Measurements from ENCODE around the gene OR6C4.
"Not testable (repeated sequence)": the region's sequence is repeated elsewhere in the genome, so short reads cannot be mapped to it uniquely, and the experiment has no call there.

Gene OR6C4

DNA sequence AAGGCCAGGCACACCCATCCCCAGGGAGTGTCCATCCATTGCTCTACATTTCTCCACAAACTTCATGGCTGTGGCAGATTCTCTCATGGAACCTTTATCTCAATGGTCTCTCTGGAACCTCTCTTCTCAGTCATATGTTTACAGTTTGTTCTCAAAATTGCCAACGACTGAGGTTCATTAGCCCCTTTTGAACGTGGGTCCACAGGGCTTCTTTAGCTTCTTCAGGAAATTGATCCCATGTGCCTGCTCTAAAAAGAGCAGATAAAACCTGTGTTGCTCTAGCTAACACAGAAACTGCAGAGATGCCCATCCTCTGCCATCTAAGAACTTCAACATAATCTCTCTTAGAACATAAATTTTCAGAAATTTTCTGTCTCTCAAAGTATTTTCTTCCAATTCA is at the start of gene OR6C4:
Gene OR6C4 (plus strand): TSS at position 301 of the 400 bp plus-strand sequence. CDS start 1,625 bp downstream, outside the sequence.
- no peak for DNase-seq

DNA sequence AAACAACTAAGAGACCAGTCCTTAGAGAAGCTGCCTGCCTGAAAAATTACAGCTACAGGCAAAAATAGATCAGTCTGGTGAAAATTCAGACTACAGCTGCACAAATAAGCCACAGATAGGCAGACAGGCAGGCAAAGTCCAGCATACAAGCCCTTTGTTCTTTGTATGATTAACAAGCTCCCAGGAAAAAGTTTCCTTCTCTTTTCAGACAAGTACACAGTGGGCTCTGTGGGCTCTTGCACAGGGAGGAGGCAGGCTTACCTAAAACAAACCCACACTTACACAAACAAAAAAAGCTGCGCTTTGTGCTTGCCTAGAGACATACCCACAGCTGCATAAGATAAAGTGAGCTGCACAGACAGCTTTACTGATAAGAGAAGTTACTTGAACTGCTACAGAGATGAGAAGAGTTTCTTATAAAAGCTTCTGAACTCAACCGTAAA is 49.6 kb upstream of the OR6C4 start:
- no peak for DNase-seq

DNA sequence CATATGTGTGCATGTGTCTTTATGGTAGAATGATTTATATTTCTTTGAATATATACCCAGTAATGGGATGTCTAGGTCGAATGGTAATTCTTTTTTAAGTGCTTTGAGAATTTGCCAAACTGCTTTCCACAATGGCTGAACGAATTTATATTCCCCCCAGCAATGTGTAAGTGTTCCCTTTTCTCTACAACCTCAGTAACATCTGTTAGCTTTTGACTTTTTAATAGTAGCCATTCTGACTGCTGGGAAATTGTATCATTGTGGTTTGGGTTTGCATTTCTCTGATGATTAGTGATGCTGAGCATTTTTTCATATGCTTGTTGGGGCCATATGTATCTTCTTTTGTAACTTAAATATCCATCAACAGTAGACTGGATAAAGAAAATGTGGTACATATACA is 47.8 kb upstream of the OR6C4 start:
- no peak for DNase-seq

DNA sequence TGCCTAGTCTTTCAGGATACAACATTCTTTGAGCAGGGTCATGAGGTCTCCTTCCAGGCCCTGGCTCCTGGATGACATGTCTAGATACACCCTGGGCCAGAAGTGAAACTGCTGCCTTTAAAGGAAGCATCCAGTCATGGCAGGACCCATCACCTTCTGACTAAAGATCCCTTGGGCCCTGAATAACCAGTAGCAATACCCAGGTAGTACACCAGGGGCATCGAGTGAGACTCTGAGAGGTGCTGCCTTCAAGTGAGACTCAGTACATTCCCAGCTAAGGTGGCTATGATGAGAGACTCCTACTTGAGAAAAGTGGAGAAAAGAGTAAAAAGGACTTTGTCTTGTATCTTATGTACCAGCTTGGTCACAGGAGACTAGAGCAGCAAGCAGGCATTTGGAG is 33.7 kb upstream of the OR6C4 start:
- DNase-seq = no peak

DNA sequence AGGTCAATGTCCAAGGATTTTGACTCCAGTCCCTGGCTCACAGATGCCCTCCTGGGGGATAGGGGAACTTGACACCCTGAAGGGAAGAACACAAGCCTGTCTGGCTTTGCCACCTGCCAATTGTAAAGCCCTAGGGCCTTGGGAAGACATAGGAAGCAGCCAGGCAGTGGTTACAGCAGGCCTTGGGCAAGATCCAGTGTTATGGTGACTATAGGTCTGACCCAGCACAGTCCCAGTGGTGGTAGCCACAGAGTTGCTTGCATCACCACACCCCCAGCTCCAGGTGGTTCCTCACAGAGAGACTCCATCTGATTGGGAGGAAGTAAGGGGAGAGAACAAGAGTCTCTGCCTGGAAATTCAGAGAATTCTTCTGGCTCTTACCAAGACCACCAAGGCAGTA is 33.0 kb upstream of the OR6C4 start:
- DNase-seq = no peak

DNA sequence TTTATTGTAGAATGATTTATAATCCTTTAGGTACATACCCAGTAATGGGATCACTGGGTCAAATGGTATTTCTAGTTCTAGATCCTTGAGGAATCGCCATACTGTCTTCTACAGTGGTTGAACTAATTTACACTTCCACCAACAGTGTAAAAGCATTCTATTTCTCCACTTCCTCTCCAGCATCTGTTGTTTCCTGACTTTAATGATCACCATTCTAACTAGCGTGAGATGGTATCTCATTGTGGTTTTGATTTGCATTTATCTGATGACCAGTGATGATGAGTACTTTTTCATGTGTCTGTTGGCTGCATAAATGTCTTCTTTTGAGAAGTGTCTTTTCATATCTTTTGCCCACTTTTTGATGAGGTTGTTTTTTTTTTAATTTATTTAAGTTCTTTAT is 1.2 kb upstream of the OR6C4 start:
- not testable (repeated sequence) for DNase-seq

DNA sequence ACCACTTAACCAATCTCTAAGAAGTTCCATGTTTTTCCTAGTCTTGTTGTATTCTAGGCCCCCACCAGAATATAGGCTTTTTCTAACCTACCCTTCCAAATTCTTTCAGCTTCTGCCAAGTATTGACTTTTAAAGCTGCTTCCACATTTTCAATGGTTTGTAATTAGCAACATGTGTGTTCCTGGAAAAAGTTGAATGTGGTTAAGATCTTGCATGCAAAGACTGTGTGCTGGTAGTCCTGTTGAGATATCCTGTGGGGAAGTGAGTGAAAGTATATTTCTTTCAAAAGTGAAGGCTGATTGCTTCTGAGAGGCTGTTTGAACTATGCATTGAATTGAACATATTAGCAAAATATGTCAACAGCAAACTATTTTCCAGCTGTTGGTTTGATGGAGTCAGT is 646 bp upstream of the OR6C4 start:
- DNase-seq = no peak

DNA sequence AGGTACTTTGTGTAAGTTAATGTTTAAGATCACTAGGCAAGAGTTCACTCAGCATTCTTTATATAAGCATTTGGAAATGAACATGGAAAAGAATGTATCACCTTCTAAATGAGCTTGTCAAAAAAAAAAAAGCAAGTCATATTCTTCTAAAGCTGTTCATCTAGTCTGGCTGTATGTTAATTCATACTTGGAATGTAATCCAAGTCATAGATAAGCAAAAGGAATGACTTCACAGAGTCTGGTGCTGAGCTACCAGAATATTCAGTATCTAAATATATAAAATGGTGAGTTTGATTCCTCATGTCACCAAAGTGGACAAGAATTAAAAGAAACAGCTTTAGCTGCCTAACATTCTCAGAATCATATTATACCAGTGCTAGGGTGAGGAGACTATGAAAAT is 4.9 kb downstream of the OR6C4 start:
- DNase-seq = no peak

DNA sequence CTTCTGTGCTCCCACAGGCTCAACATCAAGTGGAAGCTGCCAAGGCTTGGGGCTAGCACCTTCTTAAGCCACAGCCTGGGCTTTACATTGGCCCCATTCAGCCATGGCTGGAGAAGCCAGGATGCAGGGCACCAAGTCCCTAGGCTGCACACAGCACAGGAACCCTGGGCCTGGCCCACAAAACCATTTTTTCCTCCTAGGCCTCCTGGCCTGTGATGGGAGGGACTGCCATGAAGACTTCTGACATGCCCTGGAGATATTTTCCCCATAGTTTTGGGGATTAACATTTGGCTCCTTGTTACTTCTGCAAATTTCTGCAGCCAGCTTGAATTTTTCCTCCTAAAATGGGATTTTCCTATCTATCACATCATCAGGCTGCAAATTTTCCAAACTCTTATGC is 20.7 kb downstream of the OR6C4 start:
- not testable (repeated sequence) for DNase-seq

DNA sequence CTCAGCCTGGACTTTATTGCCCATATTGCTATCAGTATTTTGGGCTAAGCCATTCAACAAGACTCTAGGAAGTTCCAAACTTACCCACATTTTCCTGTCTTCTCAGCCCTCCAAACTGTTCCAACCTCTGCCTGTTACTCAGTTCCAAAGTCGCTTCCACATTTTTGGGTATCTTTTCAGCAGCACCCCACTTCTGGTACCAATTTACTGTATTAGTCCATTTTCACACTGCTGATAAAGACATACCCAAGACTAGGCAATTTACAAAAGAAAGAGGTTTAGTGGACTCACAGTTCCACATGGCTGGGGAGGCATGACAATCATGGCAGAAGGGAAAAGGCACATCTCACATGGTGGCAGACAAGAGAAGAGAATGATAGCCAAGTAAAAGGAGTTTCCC is 21.3 kb downstream of the OR6C4 start:
- not testable (repeated sequence) for DNase-seq

DNA sequence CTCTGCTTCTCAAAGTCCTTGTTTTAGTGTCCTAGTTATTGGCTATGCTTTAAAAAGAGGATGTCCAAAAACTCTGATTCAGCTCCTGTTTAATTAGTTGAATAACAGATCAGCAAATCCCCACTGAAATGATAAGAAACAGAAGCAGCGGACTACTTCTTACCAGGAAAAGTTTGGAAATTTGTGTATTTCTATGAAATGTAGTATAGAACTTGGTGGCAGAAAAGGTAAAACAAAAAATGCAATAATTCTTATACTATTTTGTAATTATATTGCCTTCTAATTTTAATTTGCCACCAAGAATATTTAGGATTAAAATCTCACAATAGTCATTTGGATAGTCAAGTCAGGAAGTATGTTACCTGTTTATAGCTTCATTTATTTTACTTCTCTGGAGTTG is 22.8 kb downstream of the OR6C4 start, which contains the start of gene OR2AP1:
Gene OR2AP1 (plus strand): TSS at position 301 of the 400 bp plus-strand sequence. CDS start 1,947 bp downstream, outside the sequence.
- DNase-seq = no peak

DNA sequence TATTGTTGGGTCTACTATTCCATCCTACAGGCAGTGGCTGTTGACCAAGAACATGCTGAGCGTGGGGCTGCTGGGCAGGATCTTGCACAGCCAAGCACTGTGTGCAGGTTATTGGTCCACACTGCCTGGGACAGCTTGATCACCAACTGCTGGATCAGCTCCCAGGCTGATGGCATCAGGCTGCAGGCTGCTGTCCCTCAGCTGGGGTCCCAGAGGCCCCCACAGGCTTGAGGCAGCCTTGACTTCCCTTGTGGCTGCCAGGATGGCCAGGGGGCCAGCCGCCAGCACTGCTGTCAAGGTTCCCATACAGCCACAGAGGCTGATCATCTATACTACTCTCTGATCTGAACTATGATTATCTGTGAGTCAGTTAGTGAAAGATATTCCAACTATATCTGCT is 32.7 kb downstream of the OR6C4 start:
- no peak for DNase-seq

DNA sequence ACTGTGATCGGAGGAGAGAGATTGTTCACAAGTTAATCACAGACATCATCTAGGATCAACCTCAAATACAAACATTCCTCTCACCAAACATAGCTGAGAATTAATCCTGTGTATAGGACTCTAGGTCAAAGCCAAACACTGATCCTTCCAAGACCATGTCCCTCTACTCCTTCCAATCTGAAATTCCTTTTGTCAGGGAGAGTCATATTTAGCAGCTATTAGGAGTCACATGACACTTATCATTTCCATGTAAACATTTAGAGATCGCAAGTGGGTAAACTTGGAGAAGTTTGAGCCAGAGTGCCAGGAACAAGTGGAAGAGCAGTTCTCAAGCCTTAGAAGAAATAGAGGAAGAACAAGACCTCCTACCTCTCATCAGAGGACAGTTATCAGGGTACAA is 36.4 kb downstream of the OR6C4 start:
- no peak for DNase-seq

DNA sequence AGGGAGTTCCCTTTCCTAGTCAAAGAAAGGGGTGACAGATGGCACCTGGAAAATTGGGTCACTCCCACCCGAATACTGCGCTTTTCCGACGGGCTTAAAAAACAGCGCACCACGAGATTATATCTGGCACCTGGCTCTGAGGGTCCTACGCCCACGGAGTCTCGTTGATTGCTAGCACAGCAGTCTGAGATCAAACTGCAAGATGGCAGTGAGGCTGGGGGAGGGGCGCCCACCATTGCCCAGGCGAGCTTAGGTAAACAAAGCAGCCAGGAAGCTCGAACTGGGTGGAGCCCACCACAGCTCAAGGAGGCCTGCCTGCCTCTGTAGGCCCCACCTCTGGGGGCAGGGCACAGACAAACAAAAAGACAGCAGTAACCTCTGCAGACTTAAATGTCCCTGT is 40.8 kb downstream of the OR6C4 start:
- DNase-seq = not testable (repeated sequence)
